ENCODE results near the gene GCKR.
"Not testable (repeated sequence)": the region's sequence is repeated elsewhere in the genome, so short reads cannot be mapped to it uniquely, and the experiment has no call there.

Gene GCKR

GRCh38 chr2:27509326-27509725 lies 12.7 kb downstream of the GCKR start:
- no peak for FAIRE-seq

- no peak for FAIRE-seq
Observed at GRCh38 chr2:27518113-27518781, 21.6 kb downstream of the GCKR start.

GRCh38 chr2:27518782-27519113 lies 22.1 kb downstream of the GCKR start:
- FAIRE-seq, result no peak

GRCh38 chr2:27520316-27520715 lies 23.7 kb downstream of the GCKR start:
- FAIRE-seq, result no peak

GRCh38 chr2:27522400-27522945 lies 25.8 kb downstream of the GCKR start:
- FAIRE-seq, result no peak

- FAIRE-seq, result no peak
Observed at GRCh38 chr2:27527182-27527581, 30.5 kb downstream of the GCKR start.

- no peak for FAIRE-seq
Observed at GRCh38 chr2:27531983-27532382, 35.3 kb downstream of the GCKR start.

GRCh38 chr2:27537287-27537686 lies 40.6 kb downstream of the GCKR start:
- no peak for FAIRE-seq

GRCh38 chr2:27538839-27539450 lies 42.3 kb downstream of the GCKR start:
- FAIRE-seq, result not testable (repeated sequence)

- FAIRE-seq, result not testable (repeated sequence)
Observed at GRCh38 chr2:27539649-27540048, 43.0 kb downstream of the GCKR start.

GRCh38 chr2:27544143-27544821 lies 47.6 kb downstream of the GCKR start:
- no peak for FAIRE-seq

GRCh38 chr2:27545348-27546141 lies 48.9 kb downstream of the GCKR start:
- FAIRE-seq, result no peak

GRCh38 chr2:27549303-27549702 lies 52.7 kb downstream of the GCKR start:
- no peak for FAIRE-seq

GRCh38 chr2:27551514-27551913 lies 54.9 kb downstream of the GCKR start:
- no peak for FAIRE-seq

- FAIRE-seq, result no peak
Observed at GRCh38 chr2:27552941-27553340, 56.3 kb downstream of the GCKR start.

- not testable (repeated sequence) for FAIRE-seq
Observed at GRCh38 chr2:27554451-27554850, 57.8 kb downstream of the GCKR start.

- FAIRE-seq, result no peak
Observed at GRCh38 chr2:27559228-27559627, 62.6 kb downstream of the GCKR start.

GRCh38 chr2:27561060-27561459 lies 64.4 kb downstream of the GCKR start:
- no peak for FAIRE-seq

- FAIRE-seq, result no peak
Observed at GRCh38 chr2:27566628-27567027, 70.0 kb downstream of the GCKR start.

- no peak for FAIRE-seq
Observed at GRCh38 chr2:27569398-27569797, 72.8 kb downstream of the GCKR start.

- FAIRE-seq, result no peak
Observed at GRCh38 chr2:27571197-27571596, 74.6 kb downstream of the GCKR start.

- no peak for FAIRE-seq
Observed at GRCh38 chr2:27571681-27572080, 75.0 kb downstream of the GCKR start.

- FAIRE-seq, result no peak
Observed at GRCh38 chr2:27572439-27572838, 75.8 kb downstream of the GCKR start.
